K562 (cell line): Measurements from ENCODE around the gene GIPC3. TPM values are rescaled to one million over a fixed set of nuclear protein-coding genes. Genes with fewer than 3 reads are reported as not detected.
A peak's percentile ranks its signal among the peaks of the same experiment; 100 is the strongest.

Experiments used
- CBFA2T2 ChIP-seq: fragments of 450-650 bp; conservative IDR thresholded peaks from 2 replicates; pipeline ENCODE4 v1.6.1; 2017; ENCODE audit warnings: mild to moderate bottlenecking
- COPS2 ChIP-seq: fragments of 450-650 bp; conservative IDR thresholded peaks from 2 replicates; pipeline ENCODE4 v1.6.1; 2016; ENCODE audit warnings: mild to moderate bottlenecking, moderate library complexity
- CREB1 ChIP-seq, 2 experiments: sonication (generic) in 1 of 2; formaldehyde crosslinking in 1 of 2; IDR thresholded peaks; 2 replicates each; pipeline versions ENCODE4 v1.6.1 to v1.8.0; 2012 to 2022; ENCODE audit warnings: inconsistent platforms in 1 of 2, mild to moderate bottlenecking in 1 of 2, missing genetic modification reagents in 1 of 2, moderate library complexity in 1 of 2
- CREB3L1 ChIP-seq: fragments of 450-650 bp; IDR thresholded peaks from 2 replicates; pipeline ENCODE4 v1.6.1; 2014; ENCODE audit warnings: low read depth, mild to moderate bottlenecking, moderate library complexity, borderline replicate concordance
- HDAC8 ChIP-seq: fragments of 450-650 bp; IDR thresholded peaks from 2 replicates; pipeline ENCODE4 v1.6.1; 2016; ENCODE audit warnings: mild to moderate bottlenecking, missing genetic modification characterization, moderate library complexity, missing compliant biosample characterization
- LEF1 ChIP-seq: fragments of 450-650 bp; IDR thresholded peaks from 2 replicates; pipeline ENCODE4 v1.6.1; 2016; ENCODE audit warnings: mild to moderate bottlenecking
- MCM3 ChIP-seq: fragments of 450-650 bp; IDR thresholded peaks from 2 replicates; pipeline ENCODE4 v1.6.1; 2016
- MXI1 ChIP-seq: IDR thresholded peaks from 2 replicates; pipeline ENCODE4 v1.6.1; 2011; ENCODE audit warnings: low read depth, mild to moderate bottlenecking, improper control_type of control experiment, low read length
- MYBL2 ChIP-seq, 2 experiments: fragments of 450-650 bp in 1 of 2; sonication (generic) in 1 of 2; formaldehyde crosslinking in 1 of 2; IDR thresholded peaks; 2 replicates each; pipeline versions ENCODE4 v1.6.1 to v1.8.1; 2017 to 2022; ENCODE audit warnings: borderline replicate concordance in 1 of 2, inconsistent platforms in 1 of 2, low read depth in 1 of 2, mild to moderate bottlenecking in 1 of 2, missing genetic modification reagents in 1 of 2, moderate library complexity in 1 of 2
- NCOA2 ChIP-seq, 2 experiments: fragments of 450-650 bp; IDR thresholded peaks; 2 replicates each; pipeline ENCODE4 v1.6.1; 2018; ENCODE audit warnings: mild to moderate bottlenecking in 2 of 2, moderate library complexity in 1 of 2; ENCODE audit not compliant: partially characterized antibody in 2 of 2
- NCOA4 ChIP-seq: fragments of 450-650 bp; IDR thresholded peaks from 2 replicates; pipeline ENCODE4 v1.6.1; 2018; ENCODE audit warnings: mild to moderate bottlenecking; ENCODE audit not compliant: partially characterized antibody
- NONO ChIP-seq, 2 experiments: fragments of 200-400 bp in 1 of 2; fragments of 450-650 bp in 1 of 2; formaldehyde crosslinking in 1 of 2; IDR thresholded peaks; 2 replicates each; pipeline ENCODE4 v1.6.1; 2017; ENCODE audit warnings: low read depth in 2 of 2, mild to moderate bottlenecking in 2 of 2, moderate library complexity in 2 of 2, low read length in 1 of 2
- RAD21 ChIP-seq, 2 experiments: fragments of 250-450 bp in 1 of 2; fragments of 450-650 bp in 1 of 2; sonication (Bioruptor Pico) in 1 of 2; formaldehyde crosslinking in 1 of 2; IDR thresholded peaks in 1 of 2; conservative IDR thresholded peaks in 1 of 2; 2 replicates each; pipeline versions ENCODE4 v1.4.0 to v1.8.0; 2020 to 2022; ENCODE audit warnings: mild to moderate bottlenecking in 2 of 2, moderate library complexity in 1 of 2
- SAP30 ChIP-seq: fragments of 200-600 bp; sonication (generic); IDR thresholded peaks from 2 replicates; pipeline ENCODE4 v1.6.1; 2012; ENCODE audit warnings: borderline replicate concordance, low read depth, mild to moderate bottlenecking, moderate library complexity, low read length, control low read depth, inconsistent platforms; ENCODE audit not compliant: insufficient read depth, poor library complexity, severe bottlenecking
- SRSF9 ChIP-seq: fragments of 200-400 bp; formaldehyde crosslinking; IDR thresholded peaks from 2 replicates; pipeline ENCODE4 v1.6.1; 2017; ENCODE audit warnings: low read depth, low read length, borderline replicate concordance
- STAT5A ChIP-seq: IDR thresholded peaks from 2 replicates; pipeline ENCODE4 v1.6.1; 2012; ENCODE audit warnings: low read length, inconsistent platforms, borderline replicate concordance
- TAF1 ChIP-seq: IDR thresholded peaks from 2 replicates; pipeline ENCODE4 v1.6.1; 2011; ENCODE audit warnings: mild to moderate bottlenecking, low read length, moderate library complexity; ENCODE audit not compliant: insufficient read depth, control insufficient read depth, severe bottlenecking; ENCODE audit errors: extremely low read depth
- TAF15 ChIP-seq: fragments of 200-400 bp; formaldehyde crosslinking; IDR thresholded peaks from 2 replicates; pipeline ENCODE4 v1.6.1; 2017; ENCODE audit warnings: mild to moderate bottlenecking, low read depth, low read length, moderate library complexity
- TFE3 ChIP-seq: fragments of 450-650 bp; formaldehyde crosslinking; IDR thresholded peaks from 2 replicates; pipeline ENCODE4 v1.4.0; 2020; ENCODE audit warnings: mild to moderate bottlenecking, mixed read lengths
- ZKSCAN1 ChIP-seq: fragments of 150-350 bp; IDR thresholded peaks from 2 replicates; pipeline ENCODE4 v1.6.1; 2016; ENCODE audit warnings: low read depth, low read length
- ZNF253 ChIP-seq: fragments of 250-450 bp; sonication (Bioruptor Pico); conservative IDR thresholded peaks from 2 replicates; pipeline ENCODE4 v1.6.1; 2021; ENCODE audit warnings: mild to moderate bottlenecking
- ZNF311 ChIP-seq: fragments of 250-450 bp; sonication (Bioruptor Pico); IDR thresholded peaks from 2 replicates; pipeline ENCODE4 v1.4.0; 2020; ENCODE audit warnings: mild to moderate bottlenecking, moderate library complexity
- ZNF444 ChIP-seq: fragments of 250-450 bp; sonication (Bioruptor Pico); IDR thresholded peaks from 2 replicates; pipeline ENCODE4 v1.4.0; 2020; ENCODE audit warnings: mild to moderate bottlenecking, moderate library complexity
- ZNF75A ChIP-seq: fragments of 450-650 bp; formaldehyde crosslinking; IDR thresholded peaks from 2 replicates; pipeline ENCODE4 v1.4.0; 2020; ENCODE audit warnings: mild to moderate bottlenecking
- polyA plus RNA-seq, 8 experiments: library from polyadenylated mRNA; depleted of rRNA in 4 of 8; stranded (reverse) in 5 of 8; unstranded in 3 of 8; fragments of >200 nt; fragmentation: Nextera tagmentation in 2 of 8; fragmentation: Illumina TruSeq in 1 of 8; extraction: Ambion mirVana in 2 of 8; extraction: Trizol in 1 of 8; gene quantifications; 2 replicates each; pipeline versions ENCODE4 v1.2.1 to v1.2.3, GENCODE V29; 2011 to 2014; ENCODE audit warnings: inconsistent platforms in 1 of 8, missing spikeins in 1 of 8
- total RNA-seq, 7 experiments: library from RNA; depleted of rRNA in 6 of 7; stranded (reverse); fragments of >200 nt in 6 of 7; fragmentation: Illumina TruSeq in 2 of 7; extraction: Trizol in 2 of 7; gene quantifications; 2 replicates each; pipeline versions ENCODE4 v1.2.1 to v1.2.3, GENCODE V29; 2011 to 2021; ENCODE audit warnings: low replicate concordance in 1 of 7

Gene GIPC3
- total and polyA plus RNA-seq, 9 of the 15 experiments (the other 6 are each of a cell fraction or from before 2014, with no cell fraction given), result 0.03 to 3.6 (median 1.5) TPM; not detected in 1

GRCh38 chr19:3612901-3613741 lies 27.8 kb downstream of the GIPC3 start (continued):
- TF ChIP-seq TAF1 (peak; percentile 26), NCOA2 (IDR thresholded peaks at IDR 0.05; ENCODE audit: partially characterized antibody in 2 of 2) (no peak), CREB1 (IDR thresholded peaks at IDR 0.05) (no peak), CREB1 (CRISPR knock-in tag; IDR thresholded peaks at IDR 0.05) (no peak), ZNF311 (CRISPR knock-in tag) (no peak), COPS2 (no peak), ZNF444 (CRISPR knock-in tag) (no peak), SAP30 (no peak), ZKSCAN1 (no peak), NONO (IDR thresholded peaks at IDR 0.05; ENCODE audit: low read depth in 2 of 2, low read length in 1 of 2) (peak in 1 of 2 experiments; percentile 21; a peak in 1 of 4 replicates), ZNF75A (CRISPR knock-in tag) (no peak), SRSF9 (no peak), NCOA4 (no peak), CREB3L1 (peak; percentile 42; the same call in 1 of the 2 replicates), RAD21 (CRISPR knock-in tag; conservative IDR thresholded peaks at IDR 0.05 in 1 of 2, IDR thresholded peaks at IDR 0.05 in 1 of 2) (no peak), MYBL2 (IDR thresholded peaks at IDR 0.05; ENCODE audit: low read depth) (no peak), MYBL2 (CRISPR knock-in tag; IDR thresholded peaks at IDR 0.05; ENCODE audit: borderline replicate concordance) (no peak), STAT5A (no peak), CBFA2T2 (no peak), ZNF253 (CRISPR knock-in tag) (no peak), HDAC8 (tag) (0 out of 2 replicates have a peak, but pooled peaks have one; percentile 25), MXI1 (no peak), MCM3 (no peak), TAF15 (no peak), LEF1 (peak; percentile 51; the same call in 1 of the 2 replicates), TFE3 (CRISPR knock-in tag) (no peak)
